ENCODE data around the gene SAMD4B.

DNA sequence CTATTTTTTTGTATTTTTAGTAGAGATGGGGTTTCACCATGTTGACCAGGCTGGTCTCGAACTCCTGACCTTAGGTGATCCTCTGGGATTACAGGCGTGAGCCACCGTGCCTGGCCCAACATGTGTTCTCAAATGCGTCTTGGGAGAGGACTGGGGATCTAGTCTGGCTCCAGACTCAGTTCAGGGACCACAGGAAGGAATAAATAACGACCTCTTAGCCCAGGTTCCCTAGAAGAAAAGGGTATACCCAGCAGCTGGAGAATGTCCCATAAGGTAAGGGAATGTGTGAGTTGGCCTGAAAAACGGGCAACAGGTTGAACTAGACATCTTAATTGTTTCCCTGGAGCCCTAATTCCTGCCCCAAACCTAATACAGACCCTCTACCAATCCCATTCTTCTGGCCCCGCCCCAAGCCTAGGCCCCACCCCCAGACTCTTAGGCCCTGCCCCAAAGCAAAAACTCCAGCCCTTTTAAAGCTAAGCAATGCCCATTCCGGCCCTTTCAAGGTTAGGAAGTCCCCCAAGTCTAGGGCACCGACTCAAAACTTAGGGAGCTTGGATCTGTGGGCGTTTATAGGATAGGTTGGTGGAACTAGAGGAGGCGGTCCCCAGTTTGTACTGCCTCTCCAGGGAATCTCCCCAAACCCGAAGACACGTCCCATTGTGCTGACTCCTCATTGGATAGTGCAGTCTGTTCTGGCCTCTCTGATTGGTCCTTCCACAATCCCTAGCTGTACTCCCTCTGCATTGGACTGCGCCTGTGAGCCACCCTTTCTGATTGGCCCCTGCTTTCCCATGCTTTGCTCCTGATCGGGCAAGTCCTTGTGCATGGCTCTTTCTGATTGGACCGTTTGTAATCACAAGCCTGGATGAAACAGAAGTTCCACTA, 16.2 kb upstream of the SAMD4B start:
- TF ChIP-seq, protein P1, sequence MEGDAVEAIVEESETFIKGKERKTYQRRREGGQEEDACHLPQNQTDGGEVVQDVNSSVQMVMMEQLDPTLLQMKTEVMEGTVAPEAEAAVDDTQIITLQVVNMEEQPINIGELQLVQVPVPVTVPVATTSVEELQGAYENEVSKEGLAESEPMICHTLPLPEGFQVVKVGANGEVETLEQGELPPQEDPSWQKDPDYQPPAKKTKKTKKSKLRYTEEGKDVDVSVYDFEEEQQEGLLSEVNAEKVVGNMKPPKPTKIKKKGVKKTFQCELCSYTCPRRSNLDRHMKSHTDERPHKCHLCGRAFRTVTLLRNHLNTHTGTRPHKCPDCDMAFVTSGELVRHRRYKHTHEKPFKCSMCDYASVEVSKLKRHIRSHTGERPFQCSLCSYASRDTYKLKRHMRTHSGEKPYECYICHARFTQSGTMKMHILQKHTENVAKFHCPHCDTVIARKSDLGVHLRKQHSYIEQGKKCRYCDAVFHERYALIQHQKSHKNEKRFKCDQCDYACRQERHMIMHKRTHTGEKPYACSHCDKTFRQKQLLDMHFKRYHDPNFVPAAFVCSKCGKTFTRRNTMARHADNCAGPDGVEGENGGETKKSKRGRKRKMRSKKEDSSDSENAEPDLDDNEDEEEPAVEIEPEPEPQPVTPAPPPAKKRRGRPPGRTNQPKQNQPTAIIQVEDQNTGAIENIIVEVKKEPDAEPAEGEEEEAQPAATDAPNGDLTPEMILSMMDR (IDR thresholded peaks at IDR 0.05), result no peak
- TF ChIP-seq POLR2A (IDR thresholded peaks at IDR 0.05) (no peak), POLR2AphosphoS5 (IDR thresholded peaks at IDR 0.05) (no peak)
